ENCODE results near the gene WDFY1. TPM values are rescaled to one million over a fixed set of nuclear protein-coding genes. Genes with fewer than 3 reads are reported as not detected.

The WDFY1 gene
- total RNA-seq, 1 donor from 2014 or later, result 53.1 TPM

DNA sequence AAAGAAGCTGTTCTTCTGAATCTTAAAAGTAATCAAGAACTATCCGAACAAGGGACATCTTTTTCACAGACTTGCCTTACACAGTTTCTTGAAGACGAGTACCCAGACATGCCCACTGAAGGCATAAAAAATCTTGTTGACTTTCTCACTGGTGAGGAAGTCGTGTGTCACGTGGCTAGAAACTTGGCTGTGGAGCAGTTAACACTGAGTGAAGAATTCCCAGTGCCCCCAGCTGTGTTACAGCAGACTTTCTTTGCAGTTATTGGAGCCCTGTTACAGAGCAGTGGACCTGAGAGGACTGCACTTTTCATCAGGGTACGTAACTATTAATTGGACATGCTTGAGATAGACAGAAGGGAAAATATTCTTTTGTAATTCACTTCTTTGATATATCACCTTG lies 14.6 kb upstream of the WDFY1 start:
- TF ChIP-seq, protein P1, sequence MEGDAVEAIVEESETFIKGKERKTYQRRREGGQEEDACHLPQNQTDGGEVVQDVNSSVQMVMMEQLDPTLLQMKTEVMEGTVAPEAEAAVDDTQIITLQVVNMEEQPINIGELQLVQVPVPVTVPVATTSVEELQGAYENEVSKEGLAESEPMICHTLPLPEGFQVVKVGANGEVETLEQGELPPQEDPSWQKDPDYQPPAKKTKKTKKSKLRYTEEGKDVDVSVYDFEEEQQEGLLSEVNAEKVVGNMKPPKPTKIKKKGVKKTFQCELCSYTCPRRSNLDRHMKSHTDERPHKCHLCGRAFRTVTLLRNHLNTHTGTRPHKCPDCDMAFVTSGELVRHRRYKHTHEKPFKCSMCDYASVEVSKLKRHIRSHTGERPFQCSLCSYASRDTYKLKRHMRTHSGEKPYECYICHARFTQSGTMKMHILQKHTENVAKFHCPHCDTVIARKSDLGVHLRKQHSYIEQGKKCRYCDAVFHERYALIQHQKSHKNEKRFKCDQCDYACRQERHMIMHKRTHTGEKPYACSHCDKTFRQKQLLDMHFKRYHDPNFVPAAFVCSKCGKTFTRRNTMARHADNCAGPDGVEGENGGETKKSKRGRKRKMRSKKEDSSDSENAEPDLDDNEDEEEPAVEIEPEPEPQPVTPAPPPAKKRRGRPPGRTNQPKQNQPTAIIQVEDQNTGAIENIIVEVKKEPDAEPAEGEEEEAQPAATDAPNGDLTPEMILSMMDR (IDR thresholded peaks at IDR 0.05; ENCODE audit: unreplicated experiment), result no peak
- Mint-ChIP-seq H3K4me3 (ENCODE audit: unreplicated experiment) (no peak overlapping the region), H3K27ac (ENCODE audit: unreplicated experiment) (no peak overlapping the region), H3K4me1 (ENCODE audit: unreplicated experiment) (peaks cover 22% of the 10 kb centered on the region), H3K27me3 (ENCODE audit: unreplicated experiment) (peaks cover 2% of the 10 kb centered on the region), H3K9me3 (ENCODE audit: unreplicated experiment) (no peaks in the 10 kb centered on the region), H3K36me3 (ENCODE audit: low read depth, unreplicated experiment) (peaks cover 12% of the 10 kb centered on the region)
- no peak for DNase-seq (ENCODE audit: low spot score)

DNA sequence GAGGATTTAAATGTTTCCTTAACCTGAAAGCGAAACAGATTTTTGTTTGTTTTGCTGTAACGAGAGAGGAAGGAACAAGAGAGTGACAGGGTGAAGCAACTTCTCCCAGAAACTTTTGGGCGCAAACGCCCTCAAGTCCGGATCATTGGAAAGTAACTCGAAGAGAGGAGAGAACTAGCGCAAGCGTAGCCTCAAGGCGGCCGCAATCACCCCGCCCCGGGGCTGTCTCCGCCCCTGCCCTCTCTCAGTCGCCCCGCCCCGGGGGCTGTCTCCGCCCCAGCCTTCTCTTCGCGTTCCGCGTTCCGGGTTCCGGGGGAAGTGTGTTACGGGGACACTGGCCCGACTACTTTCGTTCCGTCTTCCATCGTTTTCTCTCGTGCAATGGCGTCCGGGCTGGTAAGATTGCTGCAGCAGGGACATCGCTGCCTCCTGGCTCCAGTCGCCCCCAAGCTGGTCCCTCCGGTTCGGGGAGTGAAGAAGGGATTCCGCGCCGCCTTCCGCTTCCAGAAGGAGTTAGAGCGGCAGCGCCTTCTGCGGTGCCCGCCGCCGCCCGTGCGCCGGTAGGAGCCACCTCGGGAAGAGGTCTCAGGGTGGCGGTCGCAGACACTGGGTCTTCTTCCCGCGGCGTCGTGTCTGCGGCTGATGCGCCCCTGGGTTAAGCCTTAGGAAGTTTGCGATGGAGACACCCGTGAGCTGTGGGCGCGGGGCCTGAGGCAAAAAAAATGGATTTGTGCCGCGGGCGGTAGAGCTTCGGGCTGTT lies 12.1 kb upstream of the WDFY1 start, which contains the start of gene MRPL44:
Gene MRPL44 (plus strand): TSS at position 372 of the 760 bp plus-strand sequence. CDS start 10 bp downstream, at position 382.
- Mint-ChIP-seq H3K4me1 (ENCODE audit: unreplicated experiment) (peaks cover 22% of the 10 kb centered on the region), H3K4me3 (ENCODE audit: unreplicated experiment) (peak within 1 kb of the TSS; percentile 98), H3K36me3 (ENCODE audit: low read depth, unreplicated experiment) (peaks cover 10% of the 10 kb centered on the region), H3K9me3 (ENCODE audit: unreplicated experiment) (no peaks in the 10 kb centered on the region), H3K27ac (ENCODE audit: unreplicated experiment) (peak within 1 kb of the TSS; percentile 74), H3K27me3 (ENCODE audit: unreplicated experiment) (peaks cover 2% of the 10 kb centered on the region)
- TF ChIP-seq, protein P1 (IDR thresholded peaks at IDR 0.05; ENCODE audit: unreplicated experiment), result no peak
- DNase-seq (ENCODE audit: low spot score), result peak; percentile 98

DNA sequence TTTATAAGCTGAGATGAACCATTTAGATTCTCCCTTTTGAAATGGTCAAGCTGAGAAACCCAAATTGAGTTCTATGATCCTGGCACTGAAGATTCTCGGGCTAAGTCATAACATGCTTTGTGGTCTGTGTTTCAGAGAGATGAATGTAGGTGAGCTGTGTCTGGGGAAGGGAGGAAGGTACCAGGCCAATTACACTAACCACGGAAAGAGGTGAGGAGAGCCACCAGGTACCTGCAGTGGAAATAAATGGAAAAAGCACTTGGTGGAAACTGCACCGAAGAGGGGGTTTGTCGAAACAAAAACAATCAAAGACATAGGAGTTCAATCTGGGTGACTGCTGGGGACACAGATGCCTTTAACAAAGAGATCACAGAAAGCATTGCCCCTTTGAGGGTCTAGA lies 11.2 kb upstream of the WDFY1 start:
- no peak for DNase-seq (ENCODE audit: low spot score)
- H3K27ac Mint-ChIP-seq (ENCODE audit: unreplicated experiment), result no peak overlapping the region
- no peaks in the 10 kb centered on the region for H3K9me3 Mint-ChIP-seq (ENCODE audit: unreplicated experiment)
- H3K4me1 Mint-ChIP-seq (ENCODE audit: unreplicated experiment), result peaks cover 22% of the 10 kb centered on the region
- peaks cover 2% of the 10 kb centered on the region for H3K27me3 Mint-ChIP-seq (ENCODE audit: unreplicated experiment)
- H3K4me3 Mint-ChIP-seq (ENCODE audit: unreplicated experiment), result no peak overlapping the region
- H3K36me3 Mint-ChIP-seq (ENCODE audit: low read depth, unreplicated experiment), result peaks cover 8% of the 10 kb centered on the region
- TF ChIP-seq, protein P1 (IDR thresholded peaks at IDR 0.05; ENCODE audit: unreplicated experiment), result no peak

DNA sequence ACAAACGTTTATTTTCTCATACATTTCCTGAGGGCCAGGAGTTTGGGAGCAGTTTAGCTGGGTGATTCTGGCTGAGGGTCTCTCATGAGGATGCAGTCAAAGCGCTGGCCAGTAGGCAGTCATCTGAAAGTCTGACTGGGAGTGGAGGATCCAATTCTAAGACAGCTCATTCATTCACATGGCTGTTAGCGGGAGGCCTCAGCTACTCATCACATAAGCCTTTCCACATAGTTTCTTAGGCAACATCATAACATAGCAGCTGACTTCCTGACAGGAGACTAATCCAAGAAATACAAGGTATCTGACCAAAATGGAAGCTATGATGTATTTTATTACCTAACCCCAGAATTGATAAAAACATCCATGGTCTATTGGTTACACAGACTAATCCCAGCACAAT lies 9.3 kb upstream of the WDFY1 start:
- peaks cover 2% of the 10 kb centered on the region for H3K27me3 Mint-ChIP-seq (ENCODE audit: unreplicated experiment)
- H3K4me1 Mint-ChIP-seq (ENCODE audit: unreplicated experiment), result peaks cover 16% of the 10 kb centered on the region
- no peak overlapping the region for H3K27ac Mint-ChIP-seq (ENCODE audit: unreplicated experiment)
- TF ChIP-seq, protein P1 (IDR thresholded peaks at IDR 0.05; ENCODE audit: unreplicated experiment), result no peak
- H3K4me3 Mint-ChIP-seq (ENCODE audit: unreplicated experiment), result no peak overlapping the region
- DNase-seq (ENCODE audit: low spot score), result no peak
- H3K36me3 Mint-ChIP-seq (ENCODE audit: low read depth, unreplicated experiment), result no peaks in the 10 kb centered on the region
- no peaks in the 10 kb centered on the region for H3K9me3 Mint-ChIP-seq (ENCODE audit: unreplicated experiment)

DNA sequence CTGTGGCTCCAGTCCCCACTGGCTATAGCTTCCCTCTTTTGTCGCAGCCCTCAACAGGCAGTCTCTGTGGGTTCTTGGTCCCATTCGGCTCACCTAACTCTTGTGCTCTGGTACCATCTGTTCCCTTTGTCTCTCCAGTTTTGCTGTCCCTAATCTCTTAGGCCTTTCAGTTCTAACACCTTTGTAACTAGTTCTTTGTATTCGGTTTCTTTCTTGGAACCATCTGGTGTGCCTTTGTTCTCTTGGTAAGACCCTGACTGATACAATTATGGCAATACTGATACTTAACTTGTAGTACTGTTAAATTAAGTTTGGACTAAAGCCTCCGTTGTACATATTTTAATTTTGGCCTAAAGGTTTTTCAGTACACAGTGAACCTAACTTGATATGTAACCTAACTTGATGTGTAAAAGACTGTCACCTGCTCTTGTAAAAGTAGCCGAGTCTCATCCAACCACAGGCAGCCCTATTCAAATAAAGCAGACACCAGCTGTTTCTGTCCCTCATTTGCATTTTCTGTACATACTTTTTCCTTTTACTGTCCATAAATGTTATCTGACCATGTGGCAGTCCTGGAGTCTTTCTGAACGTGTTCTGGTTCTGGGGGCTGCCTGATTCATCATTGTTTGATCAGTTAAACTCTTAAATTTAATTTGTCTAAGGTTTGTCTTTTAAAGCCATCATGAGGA lies 7.3 kb upstream of the WDFY1 start:
- peak overlapping the region; percentile 22 for H3K27ac Mint-ChIP-seq (ENCODE audit: unreplicated experiment)
- no peak for DNase-seq (ENCODE audit: low spot score)
- TF ChIP-seq, protein P1 (IDR thresholded peaks at IDR 0.05; ENCODE audit: unreplicated experiment), result no peak
- no peak overlapping the region for H3K4me3 Mint-ChIP-seq (ENCODE audit: unreplicated experiment)
- H3K9me3 Mint-ChIP-seq (ENCODE audit: unreplicated experiment), result no peaks in the 10 kb centered on the region
- H3K4me1 Mint-ChIP-seq (ENCODE audit: unreplicated experiment), result peaks cover 16% of the 10 kb centered on the region
- H3K27me3 Mint-ChIP-seq (ENCODE audit: unreplicated experiment), result peaks cover 3% of the 10 kb centered on the region
- H3K36me3 Mint-ChIP-seq (ENCODE audit: low read depth, unreplicated experiment), result no peaks in the 10 kb centered on the region
